PC-9 (cell line): ENCODE measurements around the gene MITF.

Experiments
- CTCF ChIP-seq: fragments of 200-600 bp; sonication (generic); conservative IDR thresholded peaks from 2 replicates; pipeline ENCODE4 v1.6.1; 2017; ENCODE audit warnings: mixed run types, antibody characterized with exemption, mild to moderate bottlenecking, moderate library complexity
- EZH2 ChIP-seq: fragments of 200-600 bp; sonication (generic); IDR thresholded peaks from 2 replicates; pipeline ENCODE4 v1.8.0; 2017; ENCODE audit warnings: antibody characterized with exemption, low read depth

- no peak for TF ChIP-seq CTCF
- TF ChIP-seq EZH2: no peak
These were observed 27.0 kb upstream of the MITF start for GRCh38 chr3:69712269-69712668.
